Measurements from ENCODE around the gene ARFIP1.

The ARFIP1 gene

GRCh38 chr4:152780267-152780778, 569 bp downstream of the ARFIP1 start:
- H3K4me3 ChIP-seq (ENCODE audit: low read depth, low read length) = peak overlapping the region; percentile 82
- ChIA-PET CTCF (interaction anchor here (0.7 to 0.8 kb wide), 2 partner anchors 45 to 548 kb away, joined by 3 read pairs; no protein-coding TSS in a partner anchor), POLR2A (interaction anchor here (1.8 kb wide), 1 partner anchor 26 kb away, joined by 5 read pairs; no protein-coding TSS in a partner anchor)
- H3K36me3 ChIP-seq (ENCODE audit: control insufficient read depth in 2 of 2, insufficient read depth in 1 of 2, low read length in 2 of 2) = no peaks in the 10 kb centered on the region
- H3K4me1 ChIP-seq (ENCODE audit: control insufficient read depth, insufficient read depth, low read length) = peaks cover 19% of the 10 kb centered on the region
- no peaks in the 10 kb centered on the region for H3K9me3 ChIP-seq (ENCODE audit: control insufficient read depth, insufficient read depth, low read depth, low read length)
- H3K27ac ChIP-seq (ENCODE audit: extremely low read depth, low read depth, low read length) = peak overlapping the region; percentile 14
- TF ChIP-seq KLF10 (tag by site-specific recombination; IDR thresholded peaks at IDR 0.05) (no peak), ZBTB21 (tag by site-specific recombination; IDR thresholded peaks at IDR 0.05) (no peak), SP2 (tag by site-specific recombination; IDR thresholded peaks at IDR 0.05) (no peak), ZIC2 (tag by site-specific recombination; IDR thresholded peaks at IDR 0.05) (no peak), ZNF280D (tag by site-specific recombination; IDR thresholded peaks at IDR 0.05) (no peak), ZNF580 (tag by site-specific recombination; IDR thresholded peaks at IDR 0.05) (no peak), MZF1 (tag by site-specific recombination; IDR thresholded peaks at IDR 0.05; ENCODE audit: borderline replicate concordance) (no peak), ZSCAN18 (tag by site-specific recombination; IDR thresholded peaks at IDR 0.05) (no peak), ZNF600 (tag by site-specific recombination; IDR thresholded peaks at IDR 0.05) (peak; percentile 91), ZNF239 (tag by site-specific recombination; IDR thresholded peaks at IDR 0.05) (no peak), ZNF335 (tag by site-specific recombination; conservative IDR thresholded peaks at IDR 0.05) (peak; percentile 16; the same call in 1 of the 2 replicates), MEIS1 (CRISPR knock-in tag; IDR thresholded peaks at IDR 0.05; ENCODE audit: borderline replicate concordance) (no peak), SP3 (tag by site-specific recombination; IDR thresholded peaks at IDR 0.05) (no peak), ZNF585B (tag by site-specific recombination; IDR thresholded peaks at IDR 0.05) (no peak), REST (tag by site-specific recombination; IDR thresholded peaks at IDR 0.05) (no peak), ZBTB44 (tag by site-specific recombination; IDR thresholded peaks at IDR 0.05) (no peak), ZNF558 (tag by site-specific recombination; IDR thresholded peaks at IDR 0.05) (no peak), ZNF596 (tag by site-specific recombination; IDR thresholded peaks at IDR 0.05) (no peak), ZNF26 (tag by site-specific recombination; IDR thresholded peaks at IDR 0.05) (no peak), ZNF561 (tag by site-specific recombination; IDR thresholded peaks at IDR 0.05; ENCODE audit: borderline replicate concordance) (no peak), ZNF10 (tag by site-specific recombination; IDR thresholded peaks at IDR 0.05) (no peak), PRDM10 (tag by site-specific recombination; IDR thresholded peaks at IDR 0.05) (0 out of 2 replicates have a peak, but pooled peaks have one; percentile 52), ZNF350 (tag by site-specific recombination; IDR thresholded peaks at IDR 0.05) (no peak)
